Measurements from ENCODE around the gene NDUFV3.

DNA sequence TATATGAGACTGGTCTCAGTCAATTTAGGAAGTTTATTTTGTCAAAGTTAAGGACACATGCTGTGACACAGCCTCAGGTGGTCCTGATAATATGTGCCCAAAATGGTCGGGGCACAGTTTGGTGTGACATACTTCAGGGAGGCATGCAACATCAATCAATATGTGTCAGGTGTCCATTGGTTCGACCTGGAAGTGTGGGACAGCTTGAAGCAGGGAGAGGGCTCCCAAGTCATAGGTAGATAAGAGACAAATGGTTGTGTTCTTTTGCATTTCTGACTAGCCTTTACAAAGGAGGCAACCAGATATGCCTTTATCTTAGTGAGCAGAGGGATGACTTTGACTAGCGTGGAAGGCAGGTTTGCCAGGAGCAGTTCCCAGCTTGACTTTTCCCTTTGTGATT lies 36.9 kb downstream of the NDUFV3 start:
- no peak for TF ChIP-seq POLR2A (IDR thresholded peaks at IDR 0.05)
- TF ChIP-seq POLR2AphosphoS5 (IDR thresholded peaks at IDR 0.05) = no peak
- TF ChIP-seq, protein P1, sequence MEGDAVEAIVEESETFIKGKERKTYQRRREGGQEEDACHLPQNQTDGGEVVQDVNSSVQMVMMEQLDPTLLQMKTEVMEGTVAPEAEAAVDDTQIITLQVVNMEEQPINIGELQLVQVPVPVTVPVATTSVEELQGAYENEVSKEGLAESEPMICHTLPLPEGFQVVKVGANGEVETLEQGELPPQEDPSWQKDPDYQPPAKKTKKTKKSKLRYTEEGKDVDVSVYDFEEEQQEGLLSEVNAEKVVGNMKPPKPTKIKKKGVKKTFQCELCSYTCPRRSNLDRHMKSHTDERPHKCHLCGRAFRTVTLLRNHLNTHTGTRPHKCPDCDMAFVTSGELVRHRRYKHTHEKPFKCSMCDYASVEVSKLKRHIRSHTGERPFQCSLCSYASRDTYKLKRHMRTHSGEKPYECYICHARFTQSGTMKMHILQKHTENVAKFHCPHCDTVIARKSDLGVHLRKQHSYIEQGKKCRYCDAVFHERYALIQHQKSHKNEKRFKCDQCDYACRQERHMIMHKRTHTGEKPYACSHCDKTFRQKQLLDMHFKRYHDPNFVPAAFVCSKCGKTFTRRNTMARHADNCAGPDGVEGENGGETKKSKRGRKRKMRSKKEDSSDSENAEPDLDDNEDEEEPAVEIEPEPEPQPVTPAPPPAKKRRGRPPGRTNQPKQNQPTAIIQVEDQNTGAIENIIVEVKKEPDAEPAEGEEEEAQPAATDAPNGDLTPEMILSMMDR (IDR thresholded peaks at IDR 0.05 in 8 of 11, conservative IDR thresholded peaks at IDR 0.05 in 3 of 11) = no peak

Measured in spleen (tissue), 7 donors.